GM18858 (cell line): ENCODE measurements around the gene SLC46A2.

ENCODE experiments used
- ATAC-seq: cut with Tn5 transposase; IDR thresholded peaks from one replicate; pipeline ENCODE4 v1.9.1; 2021; ENCODE audit not compliant: unreplicated experiment

Gene SLC46A2

GRCh38 chr9:112890106-112891081, at the start of gene SLC46A2:
Gene SLC46A2 (minus strand): TSS chr9:112890876. CDS start chr9:112890681, 195 bp downstream.
- no peak for ATAC-seq

- no peak for ATAC-seq
Measured at GRCh38 chr9:112939418-112939817, 48.7 kb upstream of the SLC46A2 start.

- no peak for ATAC-seq
Measured at GRCh38 chr9:112933696-112934095, 43.0 kb upstream of the SLC46A2 start.

- ATAC-seq, result no peak
Measured at GRCh38 chr9:112925058-112925641, 34.5 kb upstream of the SLC46A2 start.

- ATAC-seq, result no peak
Measured at GRCh38 chr9:112921549-112921948, 30.9 kb upstream of the SLC46A2 start.

- ATAC-seq, result no peak
Measured at GRCh38 chr9:112917987-112918362, 27.3 kb upstream of the SLC46A2 start.

GRCh38 chr9:112917047-112917986, 26.6 kb upstream of the SLC46A2 start:
- ATAC-seq, result no peak

GRCh38 chr9:112914524-112914923, 23.8 kb upstream of the SLC46A2 start:
- ATAC-seq, result no peak

GRCh38 chr9:112913326-112913725, 22.6 kb upstream of the SLC46A2 start:
- ATAC-seq, result no peak

- ATAC-seq, result no peak
Measured at GRCh38 chr9:112912636-112913035, 22.0 kb upstream of the SLC46A2 start.

- ATAC-seq, result no peak
Measured at GRCh38 chr9:112911736-112912135, 21.1 kb upstream of the SLC46A2 start.

GRCh38 chr9:112905084-112905483, 14.4 kb upstream of the SLC46A2 start:
- ATAC-seq, result no peak

GRCh38 chr9:112900901-112901300, 10.2 kb upstream of the SLC46A2 start:
- no peak for ATAC-seq

GRCh38 chr9:112900488-112900887, 9.8 kb upstream of the SLC46A2 start:
- no peak for ATAC-seq

- ATAC-seq, result no peak
Measured at GRCh38 chr9:112898872-112899311, 8.2 kb upstream of the SLC46A2 start.

GRCh38 chr9:112896131-112896530, 5.5 kb upstream of the SLC46A2 start:
- no peak for ATAC-seq

- ATAC-seq, result no peak
Measured at GRCh38 chr9:112894699-112895098, 4.0 kb upstream of the SLC46A2 start.

- no peak for ATAC-seq
Measured at GRCh38 chr9:112894041-112894440, 3.4 kb upstream of the SLC46A2 start.

GRCh38 chr9:112892981-112893380, 2.3 kb upstream of the SLC46A2 start:
- no peak for ATAC-seq

GRCh38 chr9:112891521-112891920, 845 bp upstream of the SLC46A2 start:
- no peak for ATAC-seq

- ATAC-seq, result no peak
Measured at GRCh38 chr9:112887381-112887780, 3.3 kb downstream of the SLC46A2 start.
